Fibroblast of villous mesenchyme (primary cell): Measurements from ENCODE around the gene NOX5. TPM values are rescaled to one million over a fixed set of nuclear protein-coding genes. Genes with fewer than 3 reads are reported as not detected.

Experiments used
- DNase-seq: peaks from one replicate; pipeline ENCODE4 v3.0.0-alpha.2; 2010; ENCODE audit warnings: low read depth
- H3K4me3 ChIP-seq: 2 replicates; pipeline ENCODE4 v1.5.1; 2011; ENCODE audit warnings: low read depth, mild to moderate bottlenecking, low read length
- total RNA-seq: library from RNA; depleted of rRNA; stranded (reverse); fragments of >200 nt; gene quantifications from 2 replicates; pipeline ENCODE4 v1.2.3, GENCODE V29; 2012
- TF ChIP-seq, protein P1 (sequence below): IDR thresholded peaks from 2 replicates; pipeline ENCODE4 v1.5.1; 2012; ENCODE audit warnings: low read depth, mild to moderate bottlenecking, low read length; ENCODE audit not compliant: insufficient read depth

Gene NOX5
- total RNA-seq, 1 donor: 0.43 TPM

DNA sequence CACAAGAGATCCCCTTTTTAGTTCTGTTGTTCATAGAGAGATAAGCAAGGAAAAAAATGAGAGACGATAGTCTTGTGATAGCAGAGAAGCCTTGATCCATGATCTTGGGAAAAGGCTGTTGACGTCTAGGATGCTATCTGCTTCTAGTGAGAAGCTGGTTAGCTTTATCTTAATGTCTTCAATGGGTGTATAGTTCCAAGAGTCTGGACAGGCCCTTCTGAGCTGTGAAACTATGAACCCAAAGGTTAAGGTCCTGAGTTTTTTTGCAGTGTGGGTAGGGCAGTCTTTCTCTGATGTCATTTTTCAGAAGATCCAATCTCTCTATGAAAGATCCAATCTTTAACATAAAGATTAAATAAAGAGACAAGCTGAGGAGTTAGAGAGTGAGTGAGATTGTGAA, 10.5 kb upstream of the NOX5 start:
- no peak overlapping the region for H3K4me3 ChIP-seq
- DNase-seq: no peak
- TF ChIP-seq, protein P1, sequence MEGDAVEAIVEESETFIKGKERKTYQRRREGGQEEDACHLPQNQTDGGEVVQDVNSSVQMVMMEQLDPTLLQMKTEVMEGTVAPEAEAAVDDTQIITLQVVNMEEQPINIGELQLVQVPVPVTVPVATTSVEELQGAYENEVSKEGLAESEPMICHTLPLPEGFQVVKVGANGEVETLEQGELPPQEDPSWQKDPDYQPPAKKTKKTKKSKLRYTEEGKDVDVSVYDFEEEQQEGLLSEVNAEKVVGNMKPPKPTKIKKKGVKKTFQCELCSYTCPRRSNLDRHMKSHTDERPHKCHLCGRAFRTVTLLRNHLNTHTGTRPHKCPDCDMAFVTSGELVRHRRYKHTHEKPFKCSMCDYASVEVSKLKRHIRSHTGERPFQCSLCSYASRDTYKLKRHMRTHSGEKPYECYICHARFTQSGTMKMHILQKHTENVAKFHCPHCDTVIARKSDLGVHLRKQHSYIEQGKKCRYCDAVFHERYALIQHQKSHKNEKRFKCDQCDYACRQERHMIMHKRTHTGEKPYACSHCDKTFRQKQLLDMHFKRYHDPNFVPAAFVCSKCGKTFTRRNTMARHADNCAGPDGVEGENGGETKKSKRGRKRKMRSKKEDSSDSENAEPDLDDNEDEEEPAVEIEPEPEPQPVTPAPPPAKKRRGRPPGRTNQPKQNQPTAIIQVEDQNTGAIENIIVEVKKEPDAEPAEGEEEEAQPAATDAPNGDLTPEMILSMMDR: no peak

DNA sequence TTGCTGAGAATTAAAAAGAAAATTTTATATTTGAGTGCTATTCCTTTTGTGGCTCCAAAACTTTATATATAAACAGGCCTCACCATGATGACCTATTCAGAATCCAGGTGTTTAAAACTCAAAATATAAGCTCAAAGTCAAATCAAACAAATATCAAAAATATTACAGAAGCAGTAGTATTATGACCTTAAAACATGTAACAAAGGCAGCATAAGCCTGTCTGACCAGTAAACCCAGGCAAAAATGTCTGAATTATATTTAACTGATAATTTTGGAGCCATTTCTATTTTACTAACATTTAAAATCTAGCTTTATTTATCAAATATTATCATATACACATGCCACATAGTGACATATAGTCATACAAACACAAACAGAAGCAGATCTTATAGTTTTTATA, 6.4 kb upstream of the NOX5 start:
- H3K4me3 ChIP-seq: no peak overlapping the region
- TF ChIP-seq, protein P1: no peak
- DNase-seq: no peak

DNA sequence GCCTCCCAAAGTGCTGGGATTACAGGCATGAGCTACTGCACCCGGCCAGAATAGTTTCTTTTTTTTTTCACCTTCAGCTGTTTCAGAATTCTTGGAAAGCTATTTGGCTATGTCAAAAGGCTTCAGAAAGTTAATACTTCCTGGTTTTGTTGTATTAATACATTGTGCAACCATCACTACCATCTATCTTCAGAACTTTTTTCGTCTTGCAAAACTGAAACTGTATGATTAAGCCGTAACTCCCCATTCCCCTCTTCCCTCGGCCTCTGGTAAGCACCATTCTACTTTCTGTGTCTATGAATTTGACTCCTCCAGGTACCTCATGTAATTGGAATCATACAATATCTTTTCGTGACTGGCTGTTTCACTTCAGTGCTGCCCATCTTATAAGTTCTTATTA, 5.2 kb upstream of the NOX5 start:
- TF ChIP-seq, protein P1: no peak
- H3K4me3 ChIP-seq: no peak overlapping the region
- DNase-seq: no peak

DNA sequence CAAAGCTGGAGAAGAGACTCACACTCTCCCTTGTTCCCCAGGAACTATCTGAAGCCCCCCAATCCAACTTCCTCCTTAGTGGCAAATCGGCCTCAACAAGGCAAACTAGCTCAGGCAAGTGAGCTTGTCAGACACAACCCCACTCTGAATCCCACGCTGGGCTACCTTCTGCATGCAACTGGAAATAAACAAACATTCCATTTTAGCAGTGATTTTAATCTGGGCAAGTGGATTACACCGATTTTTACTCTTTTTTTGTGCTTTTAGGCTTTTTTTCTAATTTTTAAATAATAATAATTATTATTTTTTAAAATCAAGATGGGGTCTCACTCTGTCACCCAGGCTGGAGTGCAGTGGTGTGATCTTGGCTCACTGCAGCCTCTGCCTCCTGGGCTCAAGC, 2.9 kb upstream of the NOX5 start:
- H3K4me3 ChIP-seq: no peak overlapping the region
- TF ChIP-seq, protein P1: no peak
- DNase-seq: no peak

DNA sequence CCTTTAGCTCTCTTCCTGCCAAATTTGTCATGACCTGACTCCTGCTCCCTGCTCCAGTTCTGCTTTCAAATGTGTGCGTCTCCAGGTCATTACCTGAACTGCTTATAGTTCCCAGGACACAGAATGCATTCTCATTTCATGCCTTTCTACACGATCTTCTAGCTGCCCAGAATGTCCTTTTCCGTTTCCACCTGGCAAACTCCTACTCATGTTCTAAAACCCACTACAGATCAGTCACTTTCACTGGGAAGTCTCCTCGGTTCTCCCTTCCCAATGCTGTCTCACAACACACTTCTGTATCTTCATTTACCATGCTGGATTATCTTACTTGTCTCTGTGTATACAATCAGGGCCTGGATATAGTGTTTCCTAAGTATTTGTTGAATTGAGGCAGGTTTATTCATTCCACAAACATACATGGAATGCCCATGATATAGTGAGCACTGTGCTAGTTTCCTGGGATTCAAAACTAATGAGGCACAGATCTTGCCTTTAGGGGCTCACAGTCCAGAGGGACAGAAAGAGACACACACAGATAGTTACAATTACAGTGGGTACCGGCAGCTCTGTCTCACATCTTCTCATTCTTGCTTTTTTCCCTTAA, 1.6 kb upstream of the NOX5 start:
- DNase-seq: peak; percentile 63
- TF ChIP-seq, protein P1: no peak
- H3K4me3 ChIP-seq: no peak overlapping the region

DNA sequence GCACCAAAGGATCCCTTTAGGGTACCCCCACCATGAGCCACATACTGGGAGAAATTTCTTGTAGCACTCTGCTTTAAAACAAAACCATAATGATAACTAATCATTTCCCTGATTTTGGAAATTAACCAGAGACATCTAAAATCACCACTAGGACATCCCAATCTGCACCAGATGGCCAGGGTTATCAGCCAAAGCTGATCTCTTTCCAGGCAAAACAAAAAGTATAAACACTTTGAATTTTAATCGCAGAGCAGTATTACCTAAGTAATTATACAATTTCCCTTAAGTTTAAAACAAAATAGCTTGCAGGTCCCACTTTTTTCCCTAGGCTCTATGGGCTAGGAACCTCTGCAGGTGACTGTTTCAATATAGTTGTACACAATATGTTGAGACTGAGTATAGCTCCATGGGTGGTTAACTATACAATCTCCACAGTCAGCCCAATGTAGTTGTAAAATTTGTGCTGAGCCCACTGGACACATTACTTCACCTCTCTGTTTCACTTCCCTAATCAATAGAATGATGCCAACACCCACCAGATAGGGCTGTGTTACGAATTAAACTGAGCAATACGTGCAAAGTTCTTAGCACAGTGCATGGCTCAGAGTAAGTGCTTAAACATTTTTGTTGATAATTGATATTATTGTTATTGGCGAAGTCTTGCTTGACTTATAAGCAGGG, 629 bp upstream of the NOX5 start:
- no peak overlapping the region for H3K4me3 ChIP-seq
- TF ChIP-seq, protein P1: no peak
- DNase-seq: peak; percentile 67
